SK-N-MC (cell line): ENCODE measurements around the gene TAF3.

Experiments used
- EZH2 ChIP-seq: fragments of 200-600 bp; sonication (generic); IDR thresholded peaks from one replicate; pipeline ENCODE4 v1.6.1; 2017; ENCODE audit warnings: antibody characterized with exemption
- POLR2AphosphoS5 ChIP-seq: IDR thresholded peaks from 2 replicates; pipeline ENCODE4 v1.6.1; 2012; ENCODE audit warnings: mild to moderate bottlenecking, low read depth, low read length, borderline replicate concordance

DNA sequence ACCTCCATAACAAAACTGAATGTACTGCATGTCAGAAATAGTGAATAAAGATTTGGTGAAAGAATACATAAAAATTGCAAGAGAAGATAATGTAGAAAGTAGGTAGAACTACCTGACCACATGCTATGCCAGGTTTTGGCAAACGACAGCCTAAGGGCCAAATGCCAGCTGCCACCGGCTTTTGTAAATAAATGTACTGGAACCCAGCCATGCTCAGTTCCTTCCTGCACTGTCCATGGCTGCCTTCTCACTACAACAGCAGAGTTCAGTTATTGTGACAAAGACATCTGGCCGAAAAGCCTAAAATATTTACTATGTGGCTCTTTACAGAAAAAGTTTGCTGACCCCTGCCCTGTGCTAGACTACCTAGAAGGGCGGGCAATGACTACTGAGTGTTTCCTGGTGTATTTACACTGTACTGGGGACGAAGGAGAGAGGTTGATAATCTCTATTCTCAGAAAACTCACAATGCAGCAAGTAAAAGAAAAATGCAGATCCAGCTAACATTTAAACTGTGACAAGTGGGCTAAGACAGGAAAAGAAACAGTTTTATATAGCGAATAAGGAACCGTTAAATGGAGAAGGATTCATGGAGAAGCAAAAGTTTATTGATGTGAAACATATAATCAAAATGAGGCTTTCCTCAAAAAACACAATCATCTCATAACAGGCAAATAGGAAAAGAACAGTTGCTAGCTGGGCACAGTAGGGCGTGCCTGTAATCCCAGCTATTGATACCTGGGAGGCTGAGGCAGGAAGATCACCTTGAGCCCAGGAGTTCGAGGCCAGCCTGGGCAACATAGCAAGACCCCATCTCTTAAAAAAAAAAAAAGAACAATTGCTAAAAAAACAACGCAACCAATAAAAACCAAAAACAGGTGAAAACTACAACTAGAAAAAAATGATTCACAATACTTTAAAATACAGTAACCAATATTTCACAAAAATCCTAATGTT is 44.2 kb upstream of the TAF3 start:
- no peak for TF ChIP-seq EZH2
- no peak for TF ChIP-seq POLR2AphosphoS5
